Ureter (tissue), 1 donor: Measurements from ENCODE around the gene CSRNP3. TPM values are rescaled to one million over a fixed set of nuclear protein-coding genes. Genes with fewer than 3 reads are reported as not detected.

ENCODE experiments used
- DNase-seq: peaks from one replicate; pipeline ENCODE4 v3.0.0-alpha.2; 2020; ENCODE audit warnings: low spot score
- total RNA-seq: library from RNA; stranded (reverse); gene quantifications from one replicate; pipeline ENCODE4 v1.2.4, GENCODE V29; 2023
- donor health status: DM: yes; HTN: yes; CAD: no.

Gene CSRNP3
- total RNA-seq, 1 donor from 2014 or later: 6.4 TPM

DNA sequence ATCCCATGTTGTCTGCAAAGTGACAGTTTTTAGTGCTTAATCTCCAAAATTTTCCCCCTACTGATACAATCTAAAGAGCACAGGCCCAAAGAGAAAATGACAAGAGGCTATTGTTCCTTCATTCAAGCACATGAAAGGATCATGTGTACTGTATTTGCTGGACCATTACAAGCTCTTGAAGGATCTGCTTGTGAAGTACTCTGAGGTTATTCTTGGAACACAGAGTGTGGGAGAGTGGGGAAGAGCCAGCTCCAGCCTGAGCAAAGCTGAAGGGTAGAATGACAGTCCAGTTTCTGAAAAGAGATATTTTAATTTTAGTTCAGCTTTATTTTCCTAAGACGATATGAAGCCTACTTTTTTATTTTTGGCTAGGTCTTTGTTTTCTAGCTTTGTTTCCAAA is 212.3 kb downstream of the CSRNP3 start:
- DNase-seq: no peak

DNA sequence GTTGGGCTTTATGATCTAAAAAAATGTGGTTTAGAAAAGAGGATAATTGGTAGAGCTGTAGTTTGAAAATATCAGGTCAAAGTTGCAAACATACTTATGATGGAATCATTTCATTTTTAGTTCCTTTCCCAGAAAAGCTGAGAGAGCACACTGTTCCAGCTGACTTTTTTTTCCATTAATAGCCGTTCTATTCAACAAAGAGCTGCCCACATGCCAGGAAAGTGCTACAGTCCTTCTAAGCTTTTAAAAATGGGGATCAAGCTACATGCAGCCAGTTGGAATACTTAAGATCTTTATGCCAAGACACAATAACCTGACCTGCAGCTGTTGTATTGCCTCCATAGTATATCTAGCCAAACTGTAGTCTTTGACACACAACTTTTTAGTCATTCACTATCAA is 213.0 kb downstream of the CSRNP3 start:
- DNase-seq: no peak

DNA sequence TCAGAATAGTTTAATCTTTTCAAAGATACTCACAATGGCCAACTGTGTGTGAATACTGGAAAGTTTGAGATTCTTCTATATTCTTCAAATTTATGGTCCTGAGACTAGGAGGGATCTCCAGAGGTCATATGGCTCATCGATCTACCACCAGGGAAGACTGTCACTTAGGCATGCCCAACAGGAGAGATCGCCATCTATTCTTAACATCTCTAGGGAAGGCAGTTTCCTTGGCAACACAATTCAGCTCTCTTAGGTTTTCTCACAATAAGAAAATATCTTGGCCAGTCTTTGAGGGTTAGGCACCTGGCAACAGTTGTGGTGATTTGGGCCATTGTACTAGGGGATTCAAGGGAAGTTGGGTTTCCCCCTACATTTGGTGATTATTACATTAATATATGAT is 217.3 kb downstream of the CSRNP3 start:
- DNase-seq: no peak

GRCh38 chr2:165687426-165688002 is 218.0 kb downstream of the CSRNP3 start:
- no peak for DNase-seq

DNA sequence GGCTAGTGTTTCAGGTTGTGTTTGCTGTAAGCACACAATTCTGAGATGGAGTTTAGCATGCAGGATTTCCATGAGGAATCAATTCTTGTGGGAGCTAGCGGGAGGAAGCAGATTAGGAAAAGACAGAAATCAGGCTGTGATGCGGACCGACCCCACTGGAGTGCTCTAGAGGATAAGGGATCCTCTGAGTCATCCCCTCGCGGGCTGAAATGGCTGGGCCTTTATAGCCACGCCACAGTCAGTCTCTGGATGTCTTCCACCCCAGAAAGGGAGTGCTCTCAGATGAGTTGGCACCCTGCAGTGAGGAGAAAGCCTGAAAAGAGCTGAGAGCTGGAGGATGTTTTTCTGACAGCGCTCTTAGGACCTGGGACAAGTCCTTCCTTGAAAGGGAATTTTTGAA is 222.1 kb downstream of the CSRNP3 start:
- DNase-seq: no peak

DNA sequence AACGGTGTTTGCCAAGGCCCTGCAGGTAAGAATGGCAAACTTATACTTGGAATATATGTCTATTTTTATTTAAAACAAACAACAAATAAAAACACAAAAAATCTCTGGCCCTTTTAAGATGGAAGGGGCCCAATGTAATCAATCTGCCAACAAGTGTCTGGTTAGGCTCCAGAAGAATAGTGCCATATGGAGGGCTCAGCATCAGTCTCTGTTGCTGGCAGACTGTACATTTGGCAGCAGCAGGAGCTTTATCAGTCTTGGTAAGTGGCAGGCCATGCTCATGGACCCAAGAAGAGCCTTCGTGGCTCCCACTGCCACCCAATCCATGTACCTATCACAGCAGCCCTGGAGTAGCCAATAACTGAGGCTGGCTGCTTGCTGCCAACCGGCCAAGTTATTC is 223.4 kb downstream of the CSRNP3 start:
- DNase-seq: no peak

GRCh38 chr2:165693838-165694237 is 224.3 kb downstream of the CSRNP3 start:
- no peak for DNase-seq

DNA sequence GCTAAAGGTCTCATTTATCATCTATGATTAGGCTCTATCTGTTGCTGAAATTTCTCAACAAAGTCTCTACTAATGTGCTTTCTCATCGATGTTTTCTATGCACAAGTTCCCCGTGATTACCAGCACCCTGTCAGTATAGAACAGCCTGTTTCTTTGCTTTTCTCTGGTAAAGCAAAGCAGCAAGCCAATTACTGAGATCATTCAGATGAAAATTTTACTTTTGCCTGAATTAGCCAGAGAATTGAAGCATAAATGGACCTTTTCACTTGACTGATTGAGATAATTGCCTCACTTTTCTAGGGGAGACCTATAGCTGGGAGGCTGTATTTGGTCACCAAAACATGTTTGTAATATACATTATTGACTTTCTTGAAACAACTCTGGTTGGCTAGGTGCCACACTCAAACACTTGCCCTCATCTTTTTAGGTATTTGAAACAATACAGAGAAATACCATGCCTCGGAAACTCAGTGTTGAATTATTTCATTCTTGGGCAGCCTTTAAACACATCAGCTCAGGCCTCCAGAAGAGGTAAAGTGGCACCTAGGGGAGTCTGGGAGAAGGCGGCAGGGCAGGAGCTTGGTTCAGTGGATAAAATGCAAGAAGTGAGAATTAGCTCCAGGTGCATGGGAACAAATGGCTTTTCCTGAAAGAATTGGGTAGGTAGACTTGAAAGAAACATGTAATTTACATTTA is 228.4 kb downstream of the CSRNP3 start:
- no peak for DNase-seq

GRCh38 chr2:165698444-165698884 is 229.0 kb downstream of the CSRNP3 start:
- DNase-seq: no peak

DNA sequence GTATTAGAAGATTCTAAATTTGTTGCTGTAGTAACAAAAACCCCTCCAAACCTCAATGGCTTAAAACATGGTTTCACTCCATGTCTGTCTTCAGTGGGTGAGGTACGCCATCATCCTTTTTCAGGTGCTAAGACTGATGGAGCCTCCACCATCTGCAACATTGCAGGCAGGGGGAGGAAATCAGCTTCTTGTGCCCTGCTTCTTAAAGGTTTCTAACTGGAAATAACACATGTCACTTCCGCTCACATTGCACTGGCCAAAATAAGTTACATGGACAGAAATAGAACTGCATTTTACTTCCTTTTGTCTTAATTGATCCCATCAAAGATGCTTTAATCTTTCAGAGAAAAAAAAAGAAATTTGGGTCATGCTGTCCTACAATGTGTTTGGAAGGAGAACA is 230.4 kb downstream of the CSRNP3 start:
- no peak for DNase-seq

GRCh38 chr2:165700531-165700930 is 231.0 kb downstream of the CSRNP3 start:
- DNase-seq: no peak

GRCh38 chr2:165701147-165701546 is 231.6 kb downstream of the CSRNP3 start:
- no peak for DNase-seq

GRCh38 chr2:165706960-165707487 is 237.5 kb downstream of the CSRNP3 start:
- DNase-seq: no peak

- no peak for DNase-seq
Observed at GRCh38 chr2:165716091-165716490, 246.6 kb downstream of the CSRNP3 start.

DNA sequence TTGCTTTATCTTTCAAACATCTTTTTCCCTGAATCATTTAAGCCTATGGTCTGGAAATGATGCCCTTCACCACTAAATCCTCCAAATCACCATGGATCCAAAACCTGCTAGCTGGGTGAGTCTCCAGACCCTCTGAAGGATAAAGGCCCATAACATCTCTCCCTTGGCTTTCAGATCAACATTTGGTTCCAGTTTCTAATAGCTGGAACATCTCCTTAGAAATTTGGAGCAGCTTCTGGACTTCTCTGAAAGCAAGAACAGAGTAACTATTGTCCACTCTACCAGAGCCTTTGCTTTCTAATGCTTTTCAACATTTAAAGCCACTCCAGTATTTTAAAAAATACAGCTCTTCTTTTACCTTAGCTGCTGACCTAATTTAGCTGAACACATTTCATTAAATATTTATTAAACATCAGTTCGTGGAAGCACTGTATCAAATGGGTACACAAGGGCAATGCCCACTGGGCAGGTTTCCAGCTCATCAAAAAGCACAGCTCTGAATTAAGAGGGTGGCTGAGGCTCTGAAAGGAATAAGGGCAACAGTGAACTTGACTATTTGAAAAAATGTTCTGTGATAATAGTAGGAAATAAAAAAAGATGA is 249.2 kb downstream of the CSRNP3 start:
- no peak for DNase-seq

DNA sequence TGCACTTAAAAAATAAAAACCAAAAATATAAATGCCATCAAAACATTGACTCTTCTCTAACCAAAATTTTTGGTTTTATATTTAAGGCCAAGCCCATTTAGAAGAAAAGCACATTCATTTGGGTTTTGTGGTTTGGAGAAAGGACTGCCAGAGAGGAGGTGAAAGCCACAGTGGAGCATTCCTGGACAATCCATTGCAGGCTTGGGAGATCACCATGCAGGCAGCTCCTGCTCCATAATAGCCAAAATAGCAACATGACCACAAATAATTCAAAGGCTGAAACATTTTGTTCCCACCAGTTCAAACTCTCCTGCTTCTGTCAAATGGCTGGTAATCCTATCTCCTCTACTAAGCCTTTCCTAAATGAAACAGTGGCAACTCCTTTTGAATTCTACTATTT is 251.0 kb downstream of the CSRNP3 start:
- DNase-seq: no peak

DNA sequence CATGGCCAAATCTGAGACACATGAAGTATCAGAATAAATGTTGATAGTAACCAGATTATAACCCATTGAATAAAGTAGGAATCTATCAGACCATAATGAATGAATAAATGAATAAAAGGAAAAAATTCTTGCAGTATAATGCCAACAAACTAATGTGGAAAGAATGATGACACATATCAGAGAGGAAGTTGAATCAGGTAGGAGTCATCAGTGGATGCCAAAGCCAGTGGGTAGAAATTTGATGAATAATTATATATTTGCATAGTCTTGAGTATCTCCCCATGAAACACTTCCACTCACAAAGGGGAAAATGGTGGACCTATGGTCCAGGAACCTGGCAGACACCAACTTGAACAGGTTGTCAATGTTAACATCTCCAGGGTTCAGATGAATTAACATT is 255.9 kb downstream of the CSRNP3 start:
- DNase-seq: no peak

Other genes starting within 250 kb of the CSRNP3 start
- gene SCN2A, start 230.3 kb upstream of the CSRNP3 start, total RNA-seq: 0.29 TPM